ENCODE results near the gene C5orf34.

- TF ChIP-seq CTCF (IDR thresholded peaks at IDR 0.05; ENCODE audit: low read depth, low read length), result no peak
- TF ChIP-seq POLR2A (IDR thresholded peaks at IDR 0.05; ENCODE audit: extremely low read depth, insufficient read length), result no peak
- TF ChIP-seq MYC (IDR thresholded peaks at IDR 0.05; ENCODE audit: low read depth, low read length), result no peak
- no peak; the same call in 1 of the 2 replicates for TF ChIP-seq MAX (IDR thresholded peaks at IDR 0.05; ENCODE audit: low read depth, low read length)
Observed at GRCh38 chr5:43555895-43556606, 41.1 kb upstream of the C5orf34 start.

Measured in NB4 (cell line).